ENCODE data around the gene TSPAN19.

TSPAN19 gene

GRCh38 chr12:84998341-84998740 is 37.7 kb downstream of the TSPAN19 start:
- DNase-seq, result no peak

GRCh38 chr12:84996759-84997158 is 39.3 kb downstream of the TSPAN19 start:
- no peak for DNase-seq

- no peak for DNase-seq
These were observed 40.4 kb downstream of the TSPAN19 start for GRCh38 chr12:84995641-84996040.

- DNase-seq, result no peak
These were observed 41.7 kb downstream of the TSPAN19 start for GRCh38 chr12:84994426-84994825.

GRCh38 chr12:84986586-84986985 is 49.5 kb downstream of the TSPAN19 start:
- no peak for DNase-seq

GRCh38 chr12:84986117-84986516 is 50.0 kb downstream of the TSPAN19 start:
- DNase-seq, result no peak

- no peak for DNase-seq
These were observed 52.8 kb downstream of the TSPAN19 start for GRCh38 chr12:84983289-84983688.

GRCh38 chr12:84982888-84983287 is 53.2 kb downstream of the TSPAN19 start:
- no peak for DNase-seq

- DNase-seq, result no peak
These were observed 57.2 kb downstream of the TSPAN19 start for GRCh38 chr12:84978921-84979320.

GRCh38 chr12:84976133-84976532 is 59.9 kb downstream of the TSPAN19 start:
- no peak for DNase-seq

- no peak for DNase-seq
These were observed 61.8 kb downstream of the TSPAN19 start for GRCh38 chr12:84974155-84974815.

GRCh38 chr12:84973026-84973425 is 63.1 kb downstream of the TSPAN19 start:
- DNase-seq, result no peak

GRCh38 chr12:84969226-84969625 is 66.9 kb downstream of the TSPAN19 start:
- no peak for DNase-seq

Measured in activated effector memory CD4-positive, alpha-beta T cell treated with anti-CD3 and anti-CD28 coated beads, Interleukin-2, amount 50 U/mL, for 16 hours (primary cell).